DMS79 (cell line): Measurements from ENCODE around the gene WFIKKN2.
A peak's percentile ranks its signal among the peaks of the same experiment; 100 is the strongest.

ENCODE experiments used
- DNase-seq: peaks from one replicate; lab custom pipeline; 2025; lab: John Stamatoyannopoulos, UW

WFIKKN2 gene

DNA sequence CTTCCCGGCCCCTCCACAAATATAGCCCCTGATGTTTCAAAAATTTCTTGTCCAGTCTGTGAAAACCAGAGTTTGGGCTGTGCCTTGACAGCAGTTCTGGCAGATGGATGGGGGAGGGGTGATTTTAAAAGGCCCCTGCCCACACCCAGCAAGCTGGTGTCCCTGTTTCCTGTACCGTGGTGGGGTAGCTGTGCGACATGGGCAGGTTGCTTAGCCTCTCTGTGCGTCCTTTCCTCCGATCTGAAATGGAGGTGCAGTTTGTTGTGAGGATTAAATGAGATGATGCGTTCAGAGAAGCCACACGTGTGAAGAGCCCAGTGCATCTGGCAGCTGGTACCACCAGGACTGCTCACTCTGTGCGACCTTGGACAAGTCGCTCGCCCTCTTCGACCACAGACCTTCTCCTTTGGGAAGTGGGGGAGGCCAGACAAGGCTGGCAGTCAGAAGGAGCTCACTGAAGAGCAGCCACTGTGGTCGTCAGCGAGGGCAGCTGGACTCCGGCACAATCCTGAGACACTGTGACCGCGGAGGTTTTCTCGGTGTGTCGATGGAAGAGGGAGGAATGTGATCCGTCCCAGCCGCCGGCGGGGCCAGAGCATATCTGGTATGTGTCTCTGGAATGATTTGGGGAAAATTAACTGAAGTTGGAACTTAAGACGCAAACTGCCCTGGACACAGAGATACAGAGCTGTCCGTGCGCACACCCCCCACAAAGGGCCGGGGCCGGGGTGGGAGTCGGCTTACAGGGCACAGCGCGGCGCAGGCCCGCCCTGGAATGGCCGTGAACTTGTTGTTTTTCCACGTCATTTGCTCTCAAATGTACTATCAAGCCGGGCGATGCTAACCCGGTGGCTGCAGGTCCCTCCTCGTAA, 721 bp upstream of the WFIKKN2 start:
- DNase-seq: peak; percentile 42

DNA sequence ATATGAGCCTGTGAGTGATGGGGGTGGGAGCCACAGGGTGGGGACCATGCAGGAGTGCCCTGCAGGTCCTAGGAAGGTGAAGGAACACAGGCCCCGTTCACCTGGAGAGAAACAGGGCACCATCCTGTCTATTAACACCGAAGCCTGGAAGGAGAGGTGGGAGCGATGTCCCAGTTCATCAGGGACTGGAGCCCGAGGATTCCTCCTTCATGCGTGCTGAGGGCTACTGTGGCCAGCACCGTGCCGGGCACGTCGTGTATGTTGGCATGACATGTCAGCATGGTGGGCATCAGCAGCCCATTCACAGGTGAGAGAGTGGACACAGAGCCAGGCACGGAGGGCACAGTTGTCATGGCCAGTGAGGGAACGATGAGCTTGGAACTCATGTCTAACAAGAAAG, 1.4 kb downstream of the WFIKKN2 start:
- DNase-seq: no peak

DNA sequence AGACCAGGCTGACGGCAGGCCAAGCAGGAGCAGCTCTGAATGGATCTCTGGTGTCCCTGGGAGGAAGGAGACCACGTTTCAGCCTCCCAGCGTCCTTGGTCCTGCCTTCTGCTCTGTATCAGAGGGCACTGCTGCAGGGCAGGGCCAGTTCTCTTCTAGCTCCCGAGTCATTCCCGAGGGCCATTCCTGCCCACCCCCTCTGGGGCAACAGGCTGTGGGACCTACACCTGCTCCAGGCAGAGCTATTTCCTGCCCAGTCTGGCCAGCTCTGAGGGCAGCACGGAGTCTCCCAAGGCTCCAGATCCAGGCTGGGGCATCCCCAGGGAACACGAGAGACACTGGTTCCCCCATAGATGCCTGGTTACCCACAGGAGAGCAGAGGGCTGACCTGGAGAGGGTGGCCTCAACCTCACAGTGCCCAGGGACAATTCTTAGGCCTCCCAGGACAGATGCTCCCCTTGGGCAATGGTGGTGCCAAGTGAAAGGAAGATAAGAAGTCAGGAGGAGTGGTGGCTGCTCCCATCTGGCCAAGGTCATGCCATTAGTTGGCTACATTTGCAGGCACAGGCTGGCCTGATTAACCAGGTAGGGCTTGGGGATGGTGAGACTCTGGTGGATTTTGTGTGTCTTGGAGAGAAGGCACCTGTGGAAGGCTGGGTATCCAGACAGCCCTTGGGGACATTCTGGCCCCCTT, 2.0 kb downstream of the WFIKKN2 start:
- DNase-seq: no peak

DNA sequence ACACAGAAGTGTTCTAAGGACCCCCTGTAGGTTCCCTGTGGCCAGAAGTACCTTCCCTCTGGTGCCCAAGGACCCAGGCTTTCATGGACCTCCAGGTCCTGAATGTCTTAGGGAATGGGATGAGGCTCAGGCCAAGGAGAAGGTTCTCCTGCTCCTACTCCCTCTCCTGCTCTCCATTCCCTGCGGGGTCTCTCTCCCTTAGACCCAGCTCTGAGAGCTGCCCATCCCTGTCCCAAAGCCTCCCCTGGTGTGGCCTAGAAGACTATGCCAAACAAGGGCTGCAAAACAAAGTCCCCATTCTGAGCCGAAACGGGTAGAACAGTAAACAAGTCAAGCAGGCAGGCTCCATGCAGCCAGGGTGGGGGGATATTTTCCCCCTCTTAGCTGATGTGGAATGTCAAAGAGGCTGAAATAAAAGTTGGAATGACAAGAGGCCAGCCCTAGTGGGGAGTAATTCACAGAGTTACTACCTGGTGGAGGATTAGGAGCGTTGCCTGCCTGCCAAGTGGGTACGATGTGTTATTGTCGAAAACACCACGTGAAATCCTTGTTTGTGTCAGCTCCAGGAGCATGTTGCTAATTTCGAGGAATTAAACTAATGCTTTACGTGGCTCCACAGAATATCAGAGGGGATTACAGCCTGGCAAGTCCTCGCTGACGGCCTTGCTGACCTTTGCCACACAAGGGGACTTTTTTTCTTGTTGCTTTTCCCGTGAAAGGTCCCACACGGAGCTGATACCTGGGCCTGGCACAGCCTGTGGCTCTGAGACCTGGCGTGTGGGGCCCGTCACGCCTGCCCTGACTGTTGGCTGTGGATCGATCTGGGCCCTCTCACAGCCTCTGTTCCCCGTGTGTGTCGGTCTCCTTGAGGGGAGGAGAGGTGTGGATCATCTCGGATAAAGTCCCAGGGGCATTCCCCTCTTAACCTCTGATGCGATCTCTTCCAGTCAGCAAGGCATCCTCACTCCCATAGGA, 2.9 kb downstream of the WFIKKN2 start:
- no peak for DNase-seq

DNA sequence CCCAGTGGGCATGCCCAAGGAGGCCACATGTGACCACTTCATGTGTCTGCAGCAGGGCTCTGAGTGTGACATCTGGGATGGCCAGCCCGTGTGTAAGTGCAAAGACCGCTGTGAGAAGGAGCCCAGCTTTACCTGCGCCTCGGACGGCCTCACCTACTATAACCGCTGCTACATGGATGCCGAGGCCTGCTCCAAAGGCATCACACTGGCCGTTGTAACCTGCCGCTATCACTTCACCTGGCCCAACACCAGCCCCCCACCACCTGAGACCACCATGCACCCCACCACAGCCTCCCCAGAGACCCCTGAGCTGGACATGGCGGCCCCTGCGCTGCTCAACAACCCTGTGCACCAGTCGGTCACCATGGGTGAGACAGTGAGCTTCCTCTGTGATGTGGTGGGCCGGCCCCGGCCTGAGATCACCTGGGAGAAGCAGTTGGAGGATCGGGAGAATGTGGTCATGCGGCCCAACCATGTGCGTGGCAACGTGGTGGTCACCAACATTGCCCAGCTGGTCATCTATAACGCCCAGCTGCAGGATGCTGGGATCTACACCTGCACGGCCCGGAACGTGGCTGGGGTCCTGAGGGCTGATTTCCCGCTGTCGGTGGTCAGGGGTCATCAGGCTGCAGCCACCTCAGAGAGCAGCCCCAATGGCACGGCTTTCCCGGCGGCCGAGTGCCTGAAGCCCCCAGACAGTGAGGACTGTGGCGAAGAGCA, 4.4 kb downstream of the WFIKKN2 start:
- DNase-seq: no peak

DNA sequence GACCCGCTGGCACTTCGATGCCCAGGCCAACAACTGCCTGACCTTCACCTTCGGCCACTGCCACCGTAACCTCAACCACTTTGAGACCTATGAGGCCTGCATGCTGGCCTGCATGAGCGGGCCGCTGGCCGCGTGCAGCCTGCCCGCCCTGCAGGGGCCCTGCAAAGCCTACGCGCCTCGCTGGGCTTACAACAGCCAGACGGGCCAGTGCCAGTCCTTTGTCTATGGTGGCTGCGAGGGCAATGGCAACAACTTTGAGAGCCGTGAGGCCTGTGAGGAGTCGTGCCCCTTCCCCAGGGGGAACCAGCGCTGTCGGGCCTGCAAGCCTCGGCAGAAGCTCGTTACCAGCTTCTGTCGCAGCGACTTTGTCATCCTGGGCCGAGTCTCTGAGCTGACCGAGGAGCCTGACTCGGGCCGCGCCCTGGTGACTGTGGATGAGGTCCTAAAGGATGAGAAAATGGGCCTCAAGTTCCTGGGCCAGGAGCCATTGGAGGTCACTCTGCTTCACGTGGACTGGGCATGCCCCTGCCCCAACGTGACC, 5.0 kb downstream of the WFIKKN2 start:
- no peak for DNase-seq

DNA sequence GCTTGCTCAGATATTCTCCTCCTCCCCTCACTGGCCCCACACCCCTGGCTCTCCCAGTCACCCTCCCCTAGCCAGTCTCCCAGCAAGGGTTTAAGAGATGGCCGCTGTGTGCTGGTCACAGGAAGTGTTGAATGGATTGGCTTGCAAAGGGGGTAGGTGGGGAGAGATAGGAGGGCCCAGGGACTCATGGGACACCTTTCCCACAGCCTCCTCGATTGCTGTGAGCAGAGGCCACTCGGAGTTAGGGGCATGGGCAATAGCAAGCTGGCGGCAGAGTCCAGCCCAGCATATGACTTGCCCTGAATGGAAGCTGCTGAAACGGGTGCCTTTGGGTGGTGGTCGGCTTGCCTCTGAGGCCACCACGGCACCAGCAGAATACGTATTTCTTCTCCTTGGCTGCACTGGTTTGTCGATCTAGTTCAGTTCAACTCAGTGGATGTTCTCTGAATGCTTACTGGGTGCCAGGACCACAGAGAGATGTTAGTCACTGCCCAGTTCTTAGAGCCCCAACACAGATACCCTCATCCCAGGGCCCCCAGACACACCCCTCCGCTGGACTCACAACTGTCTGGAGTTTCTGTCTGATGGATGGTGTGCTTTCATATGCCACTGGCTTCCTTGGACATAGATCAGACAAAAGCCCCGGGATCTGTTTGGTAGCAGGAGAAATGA, 6.0 kb downstream of the WFIKKN2 start:
- no peak for DNase-seq

DNA sequence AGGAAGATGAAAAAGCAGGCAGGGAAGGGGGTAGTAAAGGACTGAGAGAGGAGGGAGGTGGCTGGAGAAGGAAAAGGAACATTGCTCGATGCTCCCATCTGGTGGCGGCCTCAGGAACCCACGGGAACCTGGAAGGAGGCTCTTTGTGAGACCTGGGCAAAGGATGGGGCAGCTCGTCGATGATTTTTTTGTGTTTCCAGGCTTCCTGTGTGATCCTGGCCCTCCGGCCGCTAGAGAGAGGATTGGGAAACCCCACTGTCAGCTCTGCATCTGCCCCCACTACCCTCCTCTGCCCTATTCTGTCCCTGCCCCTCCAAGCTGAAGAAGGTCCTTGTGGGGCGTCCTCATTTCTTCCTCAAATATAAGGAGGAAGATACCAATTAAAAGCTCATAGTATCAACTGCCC, 6.6 kb downstream of the WFIKKN2 start:
- DNase-seq: peak; percentile 43

DNA sequence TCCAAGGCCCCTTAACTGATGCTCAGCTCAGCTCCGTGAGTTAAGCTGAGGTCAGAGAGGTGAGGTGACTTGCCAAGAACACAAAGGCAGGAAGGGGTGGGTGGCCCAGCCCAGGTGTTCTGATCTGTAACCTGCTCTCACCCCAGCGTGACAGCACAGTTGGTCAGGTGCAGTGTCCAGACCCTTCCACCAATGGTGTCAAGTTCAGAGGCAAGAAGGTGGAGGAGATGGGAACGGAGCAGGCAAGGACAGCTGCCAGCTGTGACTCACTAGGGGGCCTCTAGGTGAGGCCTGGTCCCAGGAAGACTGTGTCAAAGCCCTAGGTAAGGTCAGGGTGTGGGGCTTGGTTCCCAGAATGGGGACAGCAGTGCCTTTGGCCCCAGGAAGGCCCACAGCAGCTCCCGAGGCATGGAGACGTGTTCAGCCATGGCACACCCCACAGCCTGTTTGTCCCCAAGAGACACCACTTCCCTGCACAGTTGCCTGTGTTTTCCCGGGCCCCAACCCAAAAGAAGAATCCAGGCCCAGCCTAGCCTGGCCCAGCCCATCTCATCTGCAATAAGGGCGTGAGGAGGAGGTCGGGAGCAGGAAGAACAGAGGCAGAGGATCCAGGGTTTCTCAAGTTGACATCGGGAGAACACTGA, 7.2 kb downstream of the WFIKKN2 start:
- no peak for DNase-seq

DNA sequence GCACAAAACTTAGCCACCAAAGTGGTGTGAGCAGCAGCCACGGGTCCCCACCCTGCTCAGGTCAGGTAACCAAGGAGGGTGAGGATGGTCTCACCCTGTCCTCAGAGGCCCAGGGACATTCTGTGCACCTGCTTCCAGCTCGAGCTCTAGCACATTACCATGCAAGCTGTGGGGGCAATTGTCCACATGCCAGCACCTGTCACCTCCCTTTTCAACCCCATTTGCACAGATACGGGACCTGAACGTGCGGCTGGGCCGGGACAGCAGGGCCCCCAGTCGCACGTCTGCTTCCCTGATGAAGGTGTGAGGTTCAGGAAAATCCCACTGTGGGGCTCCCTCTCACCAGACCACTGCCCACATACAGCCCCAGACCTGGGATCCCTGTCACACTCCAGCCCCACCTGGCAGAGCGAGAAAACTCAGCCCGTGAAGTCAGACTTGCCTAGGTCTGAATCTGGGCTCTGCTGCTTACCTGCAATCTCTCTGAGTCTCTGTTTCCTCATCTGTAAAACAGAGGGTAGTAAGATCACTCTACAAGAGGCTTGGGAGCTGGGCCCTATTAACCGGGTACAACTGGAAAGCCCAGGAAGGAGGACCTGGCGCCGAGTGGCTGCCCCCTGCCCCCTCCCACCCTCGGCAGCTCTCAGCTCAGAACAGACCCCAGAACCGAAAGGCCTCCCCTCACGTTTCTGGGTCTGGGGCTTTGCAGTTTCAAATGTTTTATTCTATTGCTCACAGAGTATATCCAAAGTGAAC, 7.9 kb downstream of the WFIKKN2 start:
- DNase-seq: no peak

DNA sequence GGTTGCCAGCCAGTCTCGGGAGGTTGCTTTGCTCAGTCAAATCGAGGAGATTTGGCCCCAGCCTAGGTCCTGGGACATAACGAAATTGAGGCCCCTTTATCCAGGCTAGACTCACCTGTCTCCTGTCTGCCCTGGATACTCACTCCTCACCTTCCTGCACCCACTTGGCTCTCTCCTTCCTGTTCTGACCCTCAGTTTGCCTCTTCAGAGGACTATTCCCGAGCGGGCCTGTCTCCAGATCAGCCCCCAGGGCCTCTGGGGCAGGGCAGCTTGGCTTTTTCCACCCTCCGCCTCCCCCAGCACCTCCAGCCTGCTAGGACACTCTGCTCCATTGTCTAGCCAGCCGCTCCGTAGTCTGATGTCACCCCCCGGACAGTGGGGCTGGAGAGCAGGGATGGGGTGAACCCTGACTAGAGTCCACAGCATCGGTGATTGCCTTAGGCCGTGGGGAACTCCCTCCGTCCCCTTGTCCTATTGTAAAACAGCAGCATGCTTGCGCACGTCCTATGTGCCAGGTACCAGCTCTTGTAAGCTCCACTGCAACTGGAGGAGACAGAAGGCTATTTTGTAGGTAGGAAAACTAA, 8.8 kb downstream of the WFIKKN2 start:
- no peak for DNase-seq

DNA sequence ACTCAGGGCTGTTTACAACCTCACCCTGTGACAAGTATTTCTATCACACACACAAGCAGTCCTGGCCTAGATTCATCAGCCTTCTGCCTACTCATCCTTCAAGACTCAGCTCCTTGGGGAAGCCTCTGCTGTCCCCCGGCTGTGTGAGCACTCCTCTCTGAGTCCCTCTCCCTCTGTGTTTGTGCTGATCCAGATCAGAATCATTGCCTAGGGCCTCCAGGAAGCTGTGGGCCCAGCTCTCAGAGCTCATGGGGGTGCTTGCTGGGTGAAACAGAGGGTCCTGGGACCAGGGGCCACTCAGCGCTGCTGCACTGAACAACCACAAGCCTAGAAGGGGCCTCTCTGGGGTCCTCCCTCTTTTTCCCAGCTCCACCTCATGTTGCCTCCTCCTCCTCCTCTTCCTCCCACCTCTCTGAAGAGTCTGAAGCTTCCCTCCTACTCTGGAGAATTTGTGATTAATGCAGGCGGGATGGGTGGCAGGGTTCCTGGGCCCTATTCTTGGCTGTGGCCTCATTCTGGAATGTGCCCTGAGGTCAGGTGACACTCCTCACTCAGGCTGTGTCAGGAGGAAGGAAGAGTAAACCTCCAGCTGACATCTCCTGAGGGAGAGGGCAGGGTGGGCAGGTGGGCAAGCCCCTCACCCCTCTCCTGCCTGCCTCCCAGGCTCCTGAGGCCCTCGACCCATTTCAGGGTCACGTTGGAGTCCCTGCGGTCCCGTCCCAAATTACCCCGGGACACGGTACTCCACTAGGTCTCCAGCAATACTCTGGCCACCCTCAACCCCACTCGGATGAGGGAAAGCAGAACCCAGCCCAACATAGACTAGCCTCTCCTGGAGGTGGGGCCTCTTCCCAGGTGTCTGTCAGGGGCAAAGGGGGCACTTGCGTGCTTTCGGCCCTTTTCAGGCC, 10.1 kb downstream of the WFIKKN2 start:
- no peak for DNase-seq

DNA sequence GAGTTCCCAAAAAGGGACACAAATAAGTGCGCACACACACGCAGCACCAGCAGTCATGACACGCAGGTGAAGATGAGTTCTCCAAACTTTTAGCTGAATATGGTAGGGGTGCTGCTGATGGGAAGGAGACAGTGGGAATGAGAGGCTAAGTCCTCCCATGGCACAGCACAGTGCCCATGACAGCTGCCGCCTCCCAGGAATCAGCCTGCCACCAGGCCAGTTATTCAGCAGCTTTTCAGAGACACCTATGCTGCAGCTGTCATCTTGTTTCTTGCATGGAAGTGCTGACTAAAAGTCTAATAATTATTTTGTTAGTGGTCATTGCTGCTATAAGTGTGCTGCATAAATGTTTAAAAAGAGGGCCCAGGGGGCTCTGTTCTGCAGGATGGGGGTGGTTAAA, 12.2 kb downstream of the WFIKKN2 start:
- no peak for DNase-seq

DNA sequence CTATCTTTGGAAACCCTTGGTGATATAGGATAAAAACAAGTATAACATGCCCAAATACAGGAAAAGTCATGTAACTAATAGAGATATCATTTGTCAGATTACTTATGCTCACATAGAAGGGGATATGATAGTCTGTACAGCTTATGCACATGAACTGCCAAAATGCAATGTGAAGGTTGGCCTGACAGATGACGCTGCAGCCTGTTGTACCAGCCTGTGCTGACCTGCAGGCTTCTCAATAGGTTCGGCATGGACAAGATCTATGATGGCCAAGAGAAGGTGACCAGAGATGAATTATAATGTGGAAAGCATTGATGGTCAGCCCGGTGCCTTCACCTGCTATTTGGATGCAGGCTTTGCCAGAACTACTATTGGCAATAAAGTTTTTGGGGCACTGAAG, 12.7 kb downstream of the WFIKKN2 start:
- no peak for DNase-seq

DNA sequence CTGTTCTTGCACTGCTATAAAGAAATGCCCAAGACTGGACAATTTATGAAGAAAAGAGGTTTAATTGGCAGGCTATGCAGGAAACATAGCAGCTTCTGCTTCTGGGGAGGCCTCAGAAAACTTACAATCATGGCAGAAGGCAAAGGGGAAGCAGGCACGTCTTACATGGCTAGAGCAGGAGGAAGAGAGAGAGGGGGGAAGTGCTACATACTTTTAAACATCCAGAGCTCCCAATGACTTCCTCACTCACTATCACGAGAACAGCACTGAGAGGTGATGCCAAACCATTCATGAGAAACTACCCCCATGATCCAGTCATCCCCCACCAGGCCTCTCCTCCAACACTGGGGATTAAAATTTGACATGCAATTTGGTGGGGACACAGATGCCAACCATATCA, 13.3 kb downstream of the WFIKKN2 start:
- DNase-seq: no peak

DNA sequence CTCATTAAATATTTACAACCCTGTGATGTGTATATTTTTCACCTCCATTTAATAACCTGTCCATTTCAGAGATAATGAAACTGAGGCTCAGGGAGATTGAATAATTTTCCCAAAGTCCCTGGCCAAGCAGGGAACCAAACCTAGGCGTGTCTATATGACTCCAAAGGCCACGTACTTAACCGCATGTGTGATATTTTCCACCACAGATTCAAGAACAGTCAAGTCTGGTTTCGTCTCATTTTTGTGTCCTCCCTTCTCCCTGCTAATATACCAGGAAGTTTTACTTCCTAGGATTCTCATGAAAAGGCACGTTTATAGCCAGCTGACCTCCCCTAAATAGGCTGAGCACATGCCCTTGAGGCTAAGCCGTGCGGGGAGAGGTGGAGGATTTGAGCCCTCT, 15.3 kb downstream of the WFIKKN2 start:
- DNase-seq: no peak

DNA sequence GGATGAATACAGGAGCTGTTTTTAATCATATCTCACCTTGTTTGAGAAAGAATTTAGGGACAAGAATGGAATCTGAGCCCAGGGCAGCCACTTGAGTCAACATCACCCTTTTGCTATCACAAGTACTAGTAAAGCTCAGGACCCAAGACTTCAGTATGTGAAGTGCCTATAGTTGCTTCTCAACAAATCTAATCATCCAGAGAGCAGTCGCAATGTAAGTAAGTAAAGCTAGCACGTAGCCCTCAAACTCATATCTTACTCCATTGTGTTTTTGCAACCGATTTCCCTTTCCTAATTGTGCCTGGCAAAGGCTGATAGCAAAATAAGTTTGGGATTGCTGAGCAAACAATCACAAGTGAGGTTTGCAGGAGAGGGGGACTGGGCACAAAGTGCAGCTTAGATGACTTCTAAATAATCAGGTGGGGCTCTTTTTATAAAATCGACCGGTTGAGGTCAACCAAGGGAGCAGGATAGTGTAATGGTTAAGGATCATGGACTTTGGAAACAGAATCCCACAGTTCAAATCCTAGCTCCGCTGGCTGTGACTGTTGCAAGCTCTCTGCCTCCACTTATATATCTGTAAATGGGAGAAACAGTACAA, 17.7 kb downstream of the WFIKKN2 start:
- DNase-seq: peak; percentile 25

DNA sequence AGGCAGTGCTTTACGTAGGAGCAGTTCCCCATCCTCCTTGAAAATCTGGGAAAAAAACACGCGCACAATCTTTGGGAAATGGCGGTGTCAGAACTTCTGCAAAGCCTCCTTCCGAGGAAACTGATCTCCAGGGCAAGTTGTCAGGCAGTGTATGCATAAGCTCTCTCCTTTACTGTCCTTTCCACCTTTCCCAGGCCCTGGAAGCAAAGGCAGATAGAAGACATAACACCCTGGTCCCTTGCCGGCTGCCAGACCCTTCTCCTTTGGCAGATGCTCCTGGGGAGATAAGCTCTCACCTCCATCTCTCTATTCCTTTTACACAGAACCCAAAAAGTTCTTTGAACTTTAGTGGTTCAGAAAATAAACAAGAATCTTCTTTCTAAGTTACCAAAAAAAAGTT, 18.4 kb downstream of the WFIKKN2 start:
- no peak for DNase-seq
